BJ (cell line): ENCODE measurements around the gene CREB3L2. TPM values are rescaled to one million over a fixed set of nuclear protein-coding genes. Genes with fewer than 3 reads are reported as not detected.
"Not testable (repeated sequence)": the region's sequence is repeated elsewhere in the genome, so short reads cannot be mapped to it uniquely, and the experiment has no call there.

Source experiments
- CTCF ChIA-PET: fragments of 350-600 bp; formaldehyde crosslinking; extraction: SDS; loops from one replicate; lab custom pipeline; 2021; ENCODE audit warnings: antibody characterized with exemption, inconsistent platforms; lab: Yijun Ruan, JAX
- POLR2A ChIA-PET: fragments of 300-600 bp; sonication (Branson Sonifier 250); formaldehyde crosslinking; extraction: SDS; loops from one replicate; lab custom pipeline; 2021; ENCODE audit warnings: antibody characterized with exemption; lab: Charles Lee
- DNase-seq: peaks from one replicate; pipeline ENCODE4 v3.0.0-alpha.2; 2011; ENCODE audit warnings: low read depth
- H3K27me3 ChIP-seq: 2 replicates; pipeline ENCODE4 v1.6.0; 2011; ENCODE audit warnings: low read length; ENCODE audit not compliant: control insufficient read depth, insufficient read depth
- H3K36me3 ChIP-seq: 2 replicates; pipeline ENCODE4 v1.5.1; 2011; ENCODE audit warnings: low read length; ENCODE audit not compliant: control insufficient read depth, insufficient read depth
- H3K4me3 ChIP-seq: 2 replicates; pipeline ENCODE4 v1.5.1; 2011; ENCODE audit warnings: low read depth, mild to moderate bottlenecking, control low read depth, low read length
- polyA plus RNA-seq: library from polyadenylated mRNA; depleted of rRNA; stranded (reverse); fragments of >200 nt; gene quantifications from 2 replicates; pipeline ENCODE4 v1.2.3, GENCODE V29; 2011
- TF ChIP-seq, protein P1 (sequence below): IDR thresholded peaks from 2 replicates; pipeline ENCODE4 v1.5.1; 2011; ENCODE audit warnings: low read depth, mild to moderate bottlenecking, control low read depth, inconsistent platforms, low read length, moderate library complexity; ENCODE audit not compliant: insufficient read depth

CREB3L2 gene
- polyA plus RNA-seq, 1 experiment = 62.2 TPM

GRCh38 chr7:137984181-137985041, 17.5 kb downstream of the CREB3L2 start:
- Histone ChIP-seq H3K4me3 (no peak overlapping the region), H3K27me3 (no peaks in the 10 kb centered on the region), H3K36me3 (no peaks in the 10 kb centered on the region; the same call in 1 of the 2 replicates)
- CTCF ChIA-PET = interaction anchor here (1.3 to 1.4 kb wide), 3 partner anchors 9 to 18 kb away, joined by 3 to 4 read pairs (median 3); partner anchors contain the start of gene CREB3L2
- POLR2A ChIA-PET = no interaction called here
- TF ChIP-seq, protein P1, sequence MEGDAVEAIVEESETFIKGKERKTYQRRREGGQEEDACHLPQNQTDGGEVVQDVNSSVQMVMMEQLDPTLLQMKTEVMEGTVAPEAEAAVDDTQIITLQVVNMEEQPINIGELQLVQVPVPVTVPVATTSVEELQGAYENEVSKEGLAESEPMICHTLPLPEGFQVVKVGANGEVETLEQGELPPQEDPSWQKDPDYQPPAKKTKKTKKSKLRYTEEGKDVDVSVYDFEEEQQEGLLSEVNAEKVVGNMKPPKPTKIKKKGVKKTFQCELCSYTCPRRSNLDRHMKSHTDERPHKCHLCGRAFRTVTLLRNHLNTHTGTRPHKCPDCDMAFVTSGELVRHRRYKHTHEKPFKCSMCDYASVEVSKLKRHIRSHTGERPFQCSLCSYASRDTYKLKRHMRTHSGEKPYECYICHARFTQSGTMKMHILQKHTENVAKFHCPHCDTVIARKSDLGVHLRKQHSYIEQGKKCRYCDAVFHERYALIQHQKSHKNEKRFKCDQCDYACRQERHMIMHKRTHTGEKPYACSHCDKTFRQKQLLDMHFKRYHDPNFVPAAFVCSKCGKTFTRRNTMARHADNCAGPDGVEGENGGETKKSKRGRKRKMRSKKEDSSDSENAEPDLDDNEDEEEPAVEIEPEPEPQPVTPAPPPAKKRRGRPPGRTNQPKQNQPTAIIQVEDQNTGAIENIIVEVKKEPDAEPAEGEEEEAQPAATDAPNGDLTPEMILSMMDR = no peak
- DNase-seq = no peak

GRCh38 chr7:137983323-137984008, 18.4 kb downstream of the CREB3L2 start:
- CTCF ChIA-PET = interaction anchor here (1.3 to 1.4 kb wide), 3 partner anchors 8 to 19 kb away, joined by 3 to 4 read pairs (median 3); partner anchors contain the start of gene CREB3L2
- no peaks in the 10 kb centered on the region for H3K27me3 ChIP-seq
- POLR2A ChIA-PET = no interaction called here
- no peak overlapping the region for H3K4me3 ChIP-seq
- DNase-seq = no peak
- H3K36me3 ChIP-seq = no peaks in the 10 kb centered on the region; the same call in 1 of the 2 replicates
- TF ChIP-seq, protein P1 = no peak

GRCh38 chr7:137982394-137982793, 19.5 kb downstream of the CREB3L2 start:
- CTCF ChIA-PET = interaction anchor here (0.8 to 5.2 kb wide), 3 partner anchors 13 to 49 kb away, joined by 3 to 34 read pairs (median 3); partner anchors contain the start of gene CREB3L2
- H3K27me3 ChIP-seq, POLR2A ChIA-PET, DNase-seq, H3K36me3 ChIP-seq, H3K4me3 ChIP-seq: not testable (repeated sequence)

DNA sequence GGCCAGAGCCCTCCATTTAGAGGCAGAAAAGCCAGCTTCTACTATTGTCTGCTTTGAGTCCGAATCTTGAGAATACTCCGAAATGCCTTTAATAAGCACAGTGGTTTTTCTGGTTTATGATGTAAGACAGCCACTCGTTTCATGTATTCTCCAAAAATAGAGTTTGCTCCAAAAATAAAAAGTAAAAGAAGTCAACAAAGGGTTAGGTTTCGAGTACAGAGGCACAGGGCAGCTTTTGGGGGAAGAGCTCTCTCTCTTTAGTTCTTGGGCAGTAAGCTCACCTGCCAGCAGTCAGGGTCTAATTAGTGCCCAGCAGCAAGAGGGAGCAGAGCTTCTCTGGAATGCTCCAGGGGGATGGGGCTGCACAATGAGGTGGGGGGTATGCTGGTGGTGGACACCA, 20.2 kb downstream of the CREB3L2 start:
- no peak overlapping the region for H3K4me3 ChIP-seq
- no peaks in the 10 kb centered on the region for H3K27me3 ChIP-seq
- DNase-seq = no peak
- TF ChIP-seq, protein P1 = no peak
- POLR2A ChIA-PET = no interaction called here
- CTCF ChIA-PET = interaction anchor here (0.8 to 5.2 kb wide), 3 partner anchors 13 to 49 kb away, joined by 3 to 34 read pairs (median 3); partner anchors contain the start of gene CREB3L2
- H3K36me3 ChIP-seq = no peaks in the 10 kb centered on the region; the same call in 1 of the 2 replicates

DNA sequence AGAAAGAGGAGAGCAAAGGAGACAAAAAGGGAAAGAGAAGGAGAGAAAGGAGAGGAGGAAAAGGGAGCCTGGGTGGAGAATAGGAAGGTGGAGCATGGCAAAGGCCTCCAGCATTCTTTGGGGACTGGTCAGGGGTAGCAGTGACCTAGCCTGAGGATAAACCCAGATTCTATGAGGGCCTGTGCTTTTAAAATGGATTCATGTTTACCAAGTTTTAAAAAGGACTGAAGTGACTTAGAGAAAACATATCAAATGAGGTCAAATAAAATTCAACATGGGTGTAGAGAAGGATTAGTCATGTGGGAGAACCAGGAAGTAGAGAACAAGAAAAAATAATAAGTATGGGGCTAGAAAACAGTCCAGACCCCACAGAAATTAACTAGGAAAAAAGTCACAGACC, 20.7 kb downstream of the CREB3L2 start:
- POLR2A ChIA-PET = no interaction called here
- TF ChIP-seq, protein P1 = no peak
- CTCF ChIA-PET = interaction anchor here (1.3 to 5.2 kb wide), 2 partner anchors 20 to 48 kb away, joined by 3 to 34 read pairs; partner anchors contain the start of gene CREB3L2
- Histone ChIP-seq H3K4me3 (no peak overlapping the region), H3K27me3 (no peaks in the 10 kb centered on the region), H3K36me3 (no peaks in the 10 kb centered on the region; the same call in 1 of the 2 replicates)
- DNase-seq = no peak
